Measurements from ENCODE around the gene CDH6.

CDH6 gene

GRCh38 chr5:31255041-31255440 lies 61.6 kb downstream of the CDH6 start:
- TF ChIP-seq CTCF (conservative IDR thresholded peaks at IDR 0.05; ENCODE audit: low read depth, low read length), result no peak
- H3K4me3 ChIP-seq (ENCODE audit: low read depth, low read length), result no peak overlapping the region
- no peak for DNase-seq (ENCODE audit: low read depth)

GRCh38 chr5:31268256-31268655 lies 74.8 kb downstream of the CDH6 start:
- TF ChIP-seq CTCF (conservative IDR thresholded peaks at IDR 0.05; ENCODE audit: low read depth, low read length), result no peak
- H3K4me3 ChIP-seq (ENCODE audit: low read depth, low read length), result no peak overlapping the region
- DNase-seq (ENCODE audit: low read depth), result no peak

GRCh38 chr5:31268686-31269085 lies 75.2 kb downstream of the CDH6 start:
- no peak overlapping the region for H3K4me3 ChIP-seq (ENCODE audit: low read depth, low read length)
- no peak for TF ChIP-seq CTCF (conservative IDR thresholded peaks at IDR 0.05; ENCODE audit: low read depth, low read length)
- no peak for DNase-seq (ENCODE audit: low read depth)

- TF ChIP-seq CTCF (conservative IDR thresholded peaks at IDR 0.05; ENCODE audit: low read depth, low read length), result no peak
These were observed 75.8 kb downstream of the CDH6 start for GRCh38 chr5:31269259-31269658.

GRCh38 chr5:31270396-31270795 lies 76.9 kb downstream of the CDH6 start:
- DNase-seq (ENCODE audit: low read depth), result peak; percentile 49
- no peak overlapping the region for H3K4me3 ChIP-seq (ENCODE audit: low read depth, low read length)
- peak; percentile 64 for TF ChIP-seq CTCF (conservative IDR thresholded peaks at IDR 0.05; ENCODE audit: low read depth, low read length)

More at GRCh38 chr5:31269259-31269658, 75.8 kb downstream of the CDH6 start:
- H3K4me3 ChIP-seq (ENCODE audit: low read depth, low read length), result no peak overlapping the region
- no peak for DNase-seq (ENCODE audit: low read depth)

- TF ChIP-seq CTCF (conservative IDR thresholded peaks at IDR 0.05; ENCODE audit: low read depth, low read length), result no peak
- H3K4me3 ChIP-seq (ENCODE audit: low read depth, low read length), result no peak overlapping the region
- no peak for DNase-seq (ENCODE audit: low read depth)
These were observed 78.1 kb downstream of the CDH6 start for GRCh38 chr5:31271567-31271966.

- H3K4me3 ChIP-seq (ENCODE audit: low read depth, low read length), result no peak overlapping the region
- no peak for TF ChIP-seq CTCF (conservative IDR thresholded peaks at IDR 0.05; ENCODE audit: low read depth, low read length)
- no peak for DNase-seq (ENCODE audit: low read depth)
These were observed 79.7 kb downstream of the CDH6 start for GRCh38 chr5:31273161-31273560.

Measured in choroid plexus epithelial cell (primary cell).